K562 (cell line): ENCODE results near the gene LLCFC1. TPM values are rescaled to one million over a fixed set of nuclear protein-coding genes. Genes with fewer than 3 reads are reported as not detected.

Experiments
- BRD4 ChIP-seq: fragments of 200-600 bp; sonication (generic); IDR thresholded peaks from 2 replicates; pipeline ENCODE4 v1.6.1; 2017; ENCODE audit warnings: inconsistent platforms
- CTCF ChIP-seq, 3 experiments: IDR thresholded peaks in 2 of 3; conservative IDR thresholded peaks in 1 of 3; 2 replicates each; pipeline ENCODE4 v1.5.1; 2011 to 2012; ENCODE audit warnings: low read length in 3 of 3, mild to moderate bottlenecking in 3 of 3, control low read depth in 2 of 3, improper control_type of control experiment in 1 of 3, inconsistent platforms in 1 of 3, low read depth in 1 of 3, mixed read lengths in 1 of 3, moderate library complexity in 1 of 3; ENCODE audit not compliant: insufficient read depth in 2 of 3
- E2F4 ChIP-seq: sonication (generic); formaldehyde crosslinking; IDR thresholded peaks from 2 replicates; pipeline ENCODE4 v1.8.0; 2022; ENCODE audit warnings: mild to moderate bottlenecking, low read depth, missing genetic modification reagents
- E2F5 ChIP-seq: sonication (generic); formaldehyde crosslinking; IDR thresholded peaks from 2 replicates; pipeline ENCODE4 v1.8.0; 2022; ENCODE audit warnings: mild to moderate bottlenecking, missing genetic modification reagents
- ERF ChIP-seq: fragments of 450-650 bp; formaldehyde crosslinking; IDR thresholded peaks from 2 replicates; pipeline ENCODE4 v1.4.0; 2020; ENCODE audit warnings: mild to moderate bottlenecking, mixed read lengths
- ETV6 ChIP-seq, 3 experiments: fragments of 150-350 bp in 1 of 3; sonication (generic) in 1 of 3; formaldehyde crosslinking in 1 of 3; IDR thresholded peaks; 2 replicates each; pipeline versions ENCODE4 v1.6.1 to v1.8.0; 2014 to 2022; ENCODE audit warnings: borderline replicate concordance in 2 of 3, low read depth in 2 of 3, antibody characterized with exemption in 1 of 3, low read length in 1 of 3, mild to moderate bottlenecking in 1 of 3, missing genetic modification reagents in 1 of 3
- KDM1A ChIP-seq, 2 experiments: fragments of 450-650 bp; IDR thresholded peaks; 2 replicates each; pipeline ENCODE4 v1.6.1; 2016; ENCODE audit warnings: mild to moderate bottlenecking in 2 of 2
- POLR2B ChIP-seq: fragments of 450-650 bp; IDR thresholded peaks from 2 replicates; pipeline ENCODE4 v1.6.1; 2018; ENCODE audit warnings: low read depth; ENCODE audit not compliant: partially characterized antibody
- SETDB1 ChIP-seq: IDR thresholded peaks from one replicate; pipeline ENCODE4 v1.6.1; 2012; ENCODE audit warnings: low read length, control low read depth, inconsistent platforms
- STAT5B ChIP-seq: fragments of 250-450 bp; sonication (Bioruptor Pico); IDR thresholded peaks from 2 replicates; pipeline ENCODE4 v1.8.0; 2021; ENCODE audit warnings: mild to moderate bottlenecking, inconsistent platforms
- SUPT5H ChIP-seq: fragments of 450-650 bp; IDR thresholded peaks from 2 replicates; pipeline ENCODE4 v1.6.1; 2016
- ZNF76 ChIP-seq: fragments of 250-450 bp; sonication (Bioruptor Pico); IDR thresholded peaks from 2 replicates; pipeline ENCODE4 v1.4.0; 2020; ENCODE audit warnings: mild to moderate bottlenecking, moderate library complexity, borderline replicate concordance
- polyA plus RNA-seq, 8 experiments: library from polyadenylated mRNA; depleted of rRNA in 4 of 8; stranded (reverse) in 5 of 8; unstranded in 3 of 8; fragments of >200 nt; fragmentation: Nextera tagmentation in 2 of 8; fragmentation: Illumina TruSeq in 1 of 8; extraction: Ambion mirVana in 2 of 8; extraction: Trizol in 1 of 8; gene quantifications; 2 replicates each; pipeline versions ENCODE4 v1.2.1 to v1.2.3, GENCODE V29; 2011 to 2014; ENCODE audit warnings: inconsistent platforms in 1 of 8, missing spikeins in 1 of 8
- total RNA-seq, 7 experiments: library from RNA; depleted of rRNA in 6 of 7; stranded (reverse); fragments of >200 nt in 6 of 7; fragmentation: Illumina TruSeq in 2 of 7; extraction: Trizol in 2 of 7; gene quantifications; 2 replicates each; pipeline versions ENCODE4 v1.2.1 to v1.2.3, GENCODE V29; 2011 to 2021; ENCODE audit warnings: low replicate concordance in 1 of 7
- TF ChIP-seq, protein P1 (sequence below): sonication (generic); formaldehyde crosslinking; IDR thresholded peaks from 2 replicates; pipeline ENCODE4 v1.8.0; 2022; ENCODE audit warnings: missing genetic modification reagents, mild to moderate bottlenecking, borderline replicate concordance

LLCFC1 gene
- total and polyA plus RNA-seq, 9 of the 15 experiments (the other 6 are each of a cell fraction or from before 2014, with no cell fraction given), result not detected

DNA sequence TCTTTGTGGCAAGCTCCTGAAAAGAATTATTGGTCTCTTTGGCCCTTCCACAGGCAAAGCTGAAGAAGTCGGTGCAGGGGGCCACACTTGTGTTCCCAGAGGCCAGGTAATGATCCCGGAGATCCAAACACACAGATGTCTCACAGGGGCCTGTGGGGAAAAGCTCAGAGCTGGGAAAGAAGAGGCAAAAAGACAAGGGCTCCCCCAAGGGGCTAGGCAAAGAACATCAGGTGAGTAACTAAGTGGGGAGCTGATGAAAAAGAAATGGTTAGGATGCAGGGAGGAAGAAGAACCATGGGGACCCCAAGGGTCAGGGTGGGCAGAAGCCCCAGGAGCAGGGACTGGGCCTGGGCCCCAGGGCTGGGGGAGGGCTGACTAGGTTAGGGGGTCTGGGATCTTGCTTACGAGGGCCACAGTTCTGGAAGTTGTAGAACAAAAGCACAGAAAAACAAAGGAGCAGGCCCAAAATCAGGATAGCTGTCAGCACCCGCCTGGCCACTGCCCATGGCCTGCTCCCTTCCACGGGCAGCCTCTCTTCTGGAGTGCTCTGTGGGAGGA is 21.8 kb downstream of the LLCFC1 start (continued):
- TF ChIP-seq CTCF (IDR thresholded peaks at IDR 0.05 in 2 of 3, conservative IDR thresholded peaks at IDR 0.05 in 1 of 3; ENCODE audit: insufficient read depth in 2 of 3, low read depth in 1 of 3, low read length in 3 of 3) (peak; percentile 85 to 89 (median 87)), SETDB1 (no peak), E2F5 (CRISPR knock-in tag) (no peak), KDM1A (IDR thresholded peaks at IDR 0.05) (0 out of 4 replicates have a peak, but pooled peaks of 1 of the 2 experiments have one; percentile 43), ZNF76 (CRISPR knock-in tag) (no peak), POLR2B (no peak), BRD4 (no peak), SUPT5H (no peak), ETV6 (IDR thresholded peaks at IDR 0.05; ENCODE audit: borderline replicate concordance in 1 of 2, low read depth in 2 of 2, low read length in 1 of 2) (no peak), ETV6 (CRISPR knock-in tag; IDR thresholded peaks at IDR 0.05; ENCODE audit: borderline replicate concordance) (0 out of 2 replicates have a peak, but pooled peaks have one; percentile 28), E2F4 (CRISPR knock-in tag) (no peak), ERF (CRISPR knock-in tag) (no peak), STAT5B (CRISPR knock-in tag) (no peak)
- TF ChIP-seq, protein P1, sequence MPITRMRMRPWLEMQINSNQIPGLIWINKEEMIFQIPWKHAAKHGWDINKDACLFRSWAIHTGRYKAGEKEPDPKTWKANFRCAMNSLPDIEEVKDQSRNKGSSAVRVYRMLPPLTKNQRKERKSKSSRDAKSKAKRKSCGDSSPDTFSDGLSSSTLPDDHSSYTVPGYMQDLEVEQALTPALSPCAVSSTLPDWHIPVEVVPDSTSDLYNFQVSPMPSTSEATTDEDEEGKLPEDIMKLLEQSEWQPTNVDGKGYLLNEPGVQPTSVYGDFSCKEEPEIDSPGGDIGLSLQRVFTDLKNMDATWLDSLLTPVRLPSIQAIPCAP, result 0 out of 2 replicates have a peak, but pooled peaks have one; percentile 71
- TF ChIP-seq, all 486 proteins: peak for 16
